Sigmoid colon (tissue), 4 donors: ENCODE data around the gene CST2.
"Not testable (repeated sequence)": the region's sequence is repeated elsewhere in the genome, so short reads cannot be mapped to it uniquely, and the experiment has no call there.

Experiments used
- EP300 ChIP-seq, 4 donors: sonication (generic); formaldehyde crosslinking; IDR thresholded peaks; one replicate each; pipeline ENCODE4 v1.6.1; 2017; ENCODE audit warnings: antibody characterized with exemption in 4 of 4
- POLR2A ChIP-seq, 2 donors: fragments of 450-650 bp; IDR thresholded peaks; one replicate each; pipeline ENCODE4 v1.6.1; 2016; ENCODE audit warnings: antibody characterized with exemption in 2 of 2, mild to moderate bottlenecking in 2 of 2, moderate library complexity in 2 of 2
- POLR2AphosphoS5 ChIP-seq, 4 donors: sonication (generic); formaldehyde crosslinking; IDR thresholded peaks; one replicate each; pipeline ENCODE4 v1.6.1; 2017; ENCODE audit warnings: antibody characterized with exemption in 4 of 4
- TF ChIP-seq, protein P1 (sequence below), 4 experiments: fragments of 450-650 bp in 3 of 4; fragments of 200-600 bp in 1 of 4; IDR thresholded peaks; one replicate each; pipeline ENCODE4 v1.5.1; 2016 to 2019; ENCODE audit warnings: antibody characterized with exemption in 4 of 4, mild to moderate bottlenecking in 3 of 4, moderate library complexity in 2 of 4

DNA sequence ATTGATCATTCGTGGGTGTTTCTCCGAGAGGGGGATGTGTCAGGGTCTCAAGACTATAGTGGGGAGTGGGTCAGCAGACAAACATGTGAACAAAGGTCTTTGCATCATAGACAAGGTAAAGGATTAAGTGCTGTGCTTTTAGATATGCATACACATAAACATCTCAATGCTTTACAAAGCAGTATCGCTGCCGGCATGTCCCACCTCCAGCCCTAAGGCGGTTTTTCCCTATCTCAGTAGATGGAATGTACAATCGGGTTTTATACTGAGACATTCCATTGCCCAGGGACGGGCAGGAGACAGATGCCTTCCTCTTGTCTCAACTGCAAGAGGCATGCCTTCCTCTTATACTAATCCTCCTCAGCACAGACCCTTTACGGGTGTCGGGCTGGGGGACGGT, 34.2 kb upstream of the CST2 start:
- TF ChIP-seq, protein P1, sequence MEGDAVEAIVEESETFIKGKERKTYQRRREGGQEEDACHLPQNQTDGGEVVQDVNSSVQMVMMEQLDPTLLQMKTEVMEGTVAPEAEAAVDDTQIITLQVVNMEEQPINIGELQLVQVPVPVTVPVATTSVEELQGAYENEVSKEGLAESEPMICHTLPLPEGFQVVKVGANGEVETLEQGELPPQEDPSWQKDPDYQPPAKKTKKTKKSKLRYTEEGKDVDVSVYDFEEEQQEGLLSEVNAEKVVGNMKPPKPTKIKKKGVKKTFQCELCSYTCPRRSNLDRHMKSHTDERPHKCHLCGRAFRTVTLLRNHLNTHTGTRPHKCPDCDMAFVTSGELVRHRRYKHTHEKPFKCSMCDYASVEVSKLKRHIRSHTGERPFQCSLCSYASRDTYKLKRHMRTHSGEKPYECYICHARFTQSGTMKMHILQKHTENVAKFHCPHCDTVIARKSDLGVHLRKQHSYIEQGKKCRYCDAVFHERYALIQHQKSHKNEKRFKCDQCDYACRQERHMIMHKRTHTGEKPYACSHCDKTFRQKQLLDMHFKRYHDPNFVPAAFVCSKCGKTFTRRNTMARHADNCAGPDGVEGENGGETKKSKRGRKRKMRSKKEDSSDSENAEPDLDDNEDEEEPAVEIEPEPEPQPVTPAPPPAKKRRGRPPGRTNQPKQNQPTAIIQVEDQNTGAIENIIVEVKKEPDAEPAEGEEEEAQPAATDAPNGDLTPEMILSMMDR (IDR thresholded peaks at IDR 0.05): not testable (repeated sequence)
- TF ChIP-seq POLR2A, EP300, POLR2AphosphoS5 (IDR thresholded peaks at IDR 0.05): not testable (repeated sequence)
